Measurements from ENCODE around the gene MYO3B. TPM values are rescaled to one million over a fixed set of nuclear protein-coding genes. Genes with fewer than 3 reads are reported as not detected.

The MYO3B gene
- total RNA-seq, 1 experiment from 2014 or later: 0.63 TPM

DNA sequence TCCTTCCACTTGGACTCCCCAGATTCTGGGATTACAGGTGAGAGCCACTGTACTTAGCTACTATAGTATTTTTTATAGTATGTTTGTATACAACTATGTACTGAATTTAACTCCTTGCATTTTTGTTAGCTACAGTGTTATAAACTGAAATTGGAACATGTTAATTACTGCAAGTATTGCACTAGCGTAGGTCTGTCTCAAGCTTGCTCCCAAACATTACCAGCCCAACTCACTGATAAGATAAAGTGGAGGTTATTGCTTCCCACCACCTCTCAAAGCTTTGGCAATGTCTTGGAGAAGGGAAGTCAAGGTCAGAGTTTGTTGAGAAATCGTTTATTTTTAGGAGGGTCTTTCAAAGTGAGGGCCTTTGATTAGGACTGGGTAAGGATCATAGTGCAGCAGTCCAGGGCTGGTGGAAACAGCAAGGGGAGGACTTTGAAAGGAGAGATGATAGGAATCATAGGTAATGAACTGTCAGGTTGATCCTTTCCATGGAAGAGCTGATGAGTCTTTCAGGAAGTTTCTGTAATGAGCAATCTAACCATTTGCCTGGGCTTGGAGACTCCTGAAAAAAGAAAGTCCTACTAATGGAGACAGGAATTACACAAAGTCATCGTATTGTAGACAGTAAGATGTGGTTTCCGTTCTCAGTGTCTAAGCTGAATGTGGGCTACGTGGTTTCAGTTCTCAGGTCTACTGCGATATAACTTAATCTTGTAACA, 257.1 kb downstream of the MYO3B start:
- Mint-ChIP-seq H3K4me1 (peaks cover 31 to 34% of the 10 kb centered on the region in 2 experiments), H3K27me3 (ENCODE audit: low read depth) (peaks cover 48% of the 10 kb centered on the region), H3K36me3 (ENCODE audit: insufficient read depth in 1 of 3, low read depth in 3 of 3) (no peaks in the 10 kb centered on the region), H3K4me3 (no peak overlapping the region), H3K9me3 (peaks cover 0 to 1% of the 10 kb centered on the region in 2 experiments; a peak in 1 of 5 replicates), H3K27ac (no peak overlapping the region)
- Histone ChIP-seq H3K4me1 (ENCODE audit: insufficient read depth, low read length) (peaks cover 13% of the 10 kb centered on the region; the same call in 1 of the 2 replicates), H4K20me1 (ENCODE audit: control insufficient read depth, insufficient read depth, insufficient read length) (no peaks in the 10 kb centered on the region), H3K23ac (ENCODE audit: insufficient read length, low read depth, low read length) (no peak overlapping the region), H3K14ac (ENCODE audit: insufficient read depth, low read length) (no peak overlapping the region), H4K91ac (ENCODE audit: insufficient read length, low read depth, low read length) (no peak overlapping the region), H3K27ac (ENCODE audit: insufficient read length, low read depth, low read length) (no peak overlapping the region), H2BK15ac (ENCODE audit: low read depth, low read length) (no peak overlapping the region), H2BK120ac (ENCODE audit: low read depth, low read length, poor library complexity, severe bottlenecking) (no peak overlapping the region), H2BK5ac (ENCODE audit: insufficient read length, low read length) (no peak overlapping the region), H2BK12ac (ENCODE audit: insufficient read length, low read depth, low read length) (no peak overlapping the region), H2AFZ (ENCODE audit: low read length) (no peak overlapping the region), H3K4me2 (ENCODE audit: insufficient read depth, insufficient read length, low read length) (no peak overlapping the region), H2AK5ac (ENCODE audit: insufficient read length, low read length) (no peak overlapping the region), H4K5ac (ENCODE audit: insufficient read length, low read depth, low read length) (no peak overlapping the region), H3K79me2 (ENCODE audit: insufficient read depth, low read length) (no peaks in the 10 kb centered on the region), H3K23me2 (ENCODE audit: insufficient read length, low read depth, low read length, poor library complexity, severe bottlenecking) (no peaks in the 10 kb centered on the region), H3K27me3 (ENCODE audit: insufficient read depth, low read length) (no peaks in the 10 kb centered on the region; the same call in 1 of the 2 replicates), H3K18ac (ENCODE audit: insufficient read length, low read depth, low read length) (no peak overlapping the region), H3K79me1 (ENCODE audit: insufficient read depth, low read depth, low read length, poor library complexity, severe bottlenecking) (no peaks in the 10 kb centered on the region), H3K9ac (ENCODE audit: extremely low read depth, insufficient read length, low read length) (no peak overlapping the region), H3K9me3 (ENCODE audit: control insufficient read depth, low read depth, low read length) (no peaks in the 10 kb centered on the region), H3T11ph (ENCODE audit: low read length) (no peak overlapping the region), H2BK20ac (ENCODE audit: low read depth, low read length, poor library complexity, severe bottlenecking) (no peak overlapping the region), H4K8ac (replicated peaks; ENCODE audit: insufficient read length, low read depth, low read length) (no peak overlapping the region), H3K4ac (ENCODE audit: low read depth, low read length) (no peak overlapping the region), H3K56ac (ENCODE audit: insufficient read length, low read depth, low read length) (no peak overlapping the region)
- TF ChIP-seq, protein P1, sequence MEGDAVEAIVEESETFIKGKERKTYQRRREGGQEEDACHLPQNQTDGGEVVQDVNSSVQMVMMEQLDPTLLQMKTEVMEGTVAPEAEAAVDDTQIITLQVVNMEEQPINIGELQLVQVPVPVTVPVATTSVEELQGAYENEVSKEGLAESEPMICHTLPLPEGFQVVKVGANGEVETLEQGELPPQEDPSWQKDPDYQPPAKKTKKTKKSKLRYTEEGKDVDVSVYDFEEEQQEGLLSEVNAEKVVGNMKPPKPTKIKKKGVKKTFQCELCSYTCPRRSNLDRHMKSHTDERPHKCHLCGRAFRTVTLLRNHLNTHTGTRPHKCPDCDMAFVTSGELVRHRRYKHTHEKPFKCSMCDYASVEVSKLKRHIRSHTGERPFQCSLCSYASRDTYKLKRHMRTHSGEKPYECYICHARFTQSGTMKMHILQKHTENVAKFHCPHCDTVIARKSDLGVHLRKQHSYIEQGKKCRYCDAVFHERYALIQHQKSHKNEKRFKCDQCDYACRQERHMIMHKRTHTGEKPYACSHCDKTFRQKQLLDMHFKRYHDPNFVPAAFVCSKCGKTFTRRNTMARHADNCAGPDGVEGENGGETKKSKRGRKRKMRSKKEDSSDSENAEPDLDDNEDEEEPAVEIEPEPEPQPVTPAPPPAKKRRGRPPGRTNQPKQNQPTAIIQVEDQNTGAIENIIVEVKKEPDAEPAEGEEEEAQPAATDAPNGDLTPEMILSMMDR (conservative IDR thresholded peaks at IDR 0.05): no peak
- no CpG with 5 or more reads among the region's 6 CpGs for WGBS (ENCODE audit: extremely low coverage, insufficient read length, low lambda C conversion rate)
- no peak for DNase-seq

Measured in H9 (cell line).